Measurements from ENCODE around the gene UROC1.

- TF ChIP-seq CTCF (IDR thresholded peaks at IDR 0.05; ENCODE audit: insufficient read depth, low read length) (no peak), REST (IDR thresholded peaks at IDR 0.05; ENCODE audit: insufficient replicate concordance, low read depth) (no peak), GABPA (IDR thresholded peaks at IDR 0.05; ENCODE audit: low read depth) (no peak), POLR2AphosphoS5 (IDR thresholded peaks at IDR 0.05; ENCODE audit: low read depth) (no peak)
These were observed 76.9 kb downstream of the UROC1 start for GRCh38 chr3:126440709-126440995.

Data from HL-60 (cell line).